Measurements from ENCODE around the gene PLK2.

PLK2 gene

DNA sequence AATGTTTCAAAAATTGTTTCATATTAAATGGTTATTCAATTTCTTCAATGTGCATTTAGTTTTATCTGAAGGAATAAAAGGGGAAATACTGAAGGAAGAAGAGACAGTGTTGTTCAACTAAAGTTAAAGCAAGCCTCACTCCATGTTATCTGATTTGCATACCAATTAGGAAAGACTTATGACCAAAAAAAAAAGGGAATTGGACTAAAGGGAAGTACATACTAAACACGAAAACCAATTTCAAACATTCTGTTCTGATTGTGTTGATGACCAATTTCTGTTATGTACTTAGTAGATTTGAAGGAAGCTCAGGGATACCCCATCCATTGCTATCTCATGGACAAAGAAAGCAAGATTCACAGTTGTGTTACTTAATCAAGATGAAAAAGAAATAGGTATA is 26.4 kb upstream of the PLK2 start:
- Histone ChIP-seq H3K4me3 (ENCODE audit: low read length) (no peak overlapping the region), H3K4me1 (ENCODE audit: low read length) (peaks cover 21% of the 10 kb centered on the region), H4K20me1 (ENCODE audit: insufficient read depth, low read length) (no peaks in the 10 kb centered on the region), H3K9me3 (ENCODE audit: insufficient read depth, low read length) (no peaks in the 10 kb centered on the region), H3K36me3 (replicated peaks; ENCODE audit: low read depth, low read length) (no peaks in the 10 kb centered on the region), H3K27me3 (ENCODE audit: low read depth, low read length) (no peaks in the 10 kb centered on the region), H3K4me2 (ENCODE audit: low read length) (no peak overlapping the region), H3K27ac (ENCODE audit: low read length) (no peak overlapping the region), H3K9ac (ENCODE audit: low read length) (no peak overlapping the region), H3K79me2 (ENCODE audit: low read length) (no peaks in the 10 kb centered on the region), H2AFZ (ENCODE audit: low read depth, low read length) (no peak overlapping the region)
- TF ChIP-seq, protein P1, sequence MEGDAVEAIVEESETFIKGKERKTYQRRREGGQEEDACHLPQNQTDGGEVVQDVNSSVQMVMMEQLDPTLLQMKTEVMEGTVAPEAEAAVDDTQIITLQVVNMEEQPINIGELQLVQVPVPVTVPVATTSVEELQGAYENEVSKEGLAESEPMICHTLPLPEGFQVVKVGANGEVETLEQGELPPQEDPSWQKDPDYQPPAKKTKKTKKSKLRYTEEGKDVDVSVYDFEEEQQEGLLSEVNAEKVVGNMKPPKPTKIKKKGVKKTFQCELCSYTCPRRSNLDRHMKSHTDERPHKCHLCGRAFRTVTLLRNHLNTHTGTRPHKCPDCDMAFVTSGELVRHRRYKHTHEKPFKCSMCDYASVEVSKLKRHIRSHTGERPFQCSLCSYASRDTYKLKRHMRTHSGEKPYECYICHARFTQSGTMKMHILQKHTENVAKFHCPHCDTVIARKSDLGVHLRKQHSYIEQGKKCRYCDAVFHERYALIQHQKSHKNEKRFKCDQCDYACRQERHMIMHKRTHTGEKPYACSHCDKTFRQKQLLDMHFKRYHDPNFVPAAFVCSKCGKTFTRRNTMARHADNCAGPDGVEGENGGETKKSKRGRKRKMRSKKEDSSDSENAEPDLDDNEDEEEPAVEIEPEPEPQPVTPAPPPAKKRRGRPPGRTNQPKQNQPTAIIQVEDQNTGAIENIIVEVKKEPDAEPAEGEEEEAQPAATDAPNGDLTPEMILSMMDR (IDR thresholded peaks at IDR 0.05; ENCODE audit: low read depth, low read length) = no peak
- TF ChIP-seq EZH2phosphoT487 (IDR thresholded peaks at IDR 0.05; ENCODE audit: low read depth) = no peak

GRCh38 chr5:58484505-58484904 is 24.6 kb upstream of the PLK2 start:
- Histone ChIP-seq H3K9me3 (ENCODE audit: insufficient read depth, low read length) (no peaks in the 10 kb centered on the region), H3K36me3 (replicated peaks; ENCODE audit: low read depth, low read length) (no peaks in the 10 kb centered on the region), H3K27ac (ENCODE audit: low read length) (no peak overlapping the region), H2AFZ (ENCODE audit: low read depth, low read length) (no peak overlapping the region), H3K79me2 (ENCODE audit: low read length) (no peaks in the 10 kb centered on the region), H4K20me1 (ENCODE audit: insufficient read depth, low read length) (no peaks in the 10 kb centered on the region), H3K4me2 (ENCODE audit: low read length) (no peak overlapping the region), H3K27me3 (ENCODE audit: low read depth, low read length) (no peaks in the 10 kb centered on the region), H3K4me1 (ENCODE audit: low read length) (peaks cover 6% of the 10 kb centered on the region), H3K9ac (ENCODE audit: low read length) (no peak overlapping the region), H3K4me3 (ENCODE audit: low read length) (no peak overlapping the region)
- TF ChIP-seq, protein P1 (IDR thresholded peaks at IDR 0.05; ENCODE audit: low read depth, low read length) = no peak
- no peak for TF ChIP-seq EZH2phosphoT487 (IDR thresholded peaks at IDR 0.05; ENCODE audit: low read depth)

DNA sequence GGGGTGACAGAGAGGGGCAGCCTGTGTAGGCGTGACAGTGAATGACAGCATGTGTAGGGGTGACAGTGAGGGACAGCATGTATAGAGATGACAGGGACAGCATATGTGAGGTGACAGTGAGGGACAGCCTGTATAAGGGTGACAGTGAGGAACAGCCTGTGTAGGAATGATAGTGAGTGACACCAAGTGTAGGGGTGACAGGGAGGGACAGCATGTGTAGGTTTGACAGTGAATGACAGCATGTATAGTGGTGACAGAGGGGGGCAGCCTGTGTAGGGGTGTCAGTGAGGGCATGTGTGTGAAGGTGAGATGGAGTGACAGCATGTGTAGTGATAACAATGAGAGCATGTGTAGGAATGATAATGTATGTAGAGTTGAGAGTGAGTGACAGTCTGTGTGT is 22.6 kb upstream of the PLK2 start:
- Histone ChIP-seq H3K4me3 (ENCODE audit: low read length) (no peak overlapping the region), H3K27ac (ENCODE audit: low read length) (no peak overlapping the region)

GRCh38 chr5:58481828-58482227 is 21.9 kb upstream of the PLK2 start:
- Histone ChIP-seq H3K4me3 (ENCODE audit: low read length) (no peak overlapping the region), H3K4me1 (ENCODE audit: low read length) (peaks cover 6% of the 10 kb centered on the region), H3K36me3 (replicated peaks; ENCODE audit: low read depth, low read length) (no peaks in the 10 kb centered on the region), H4K20me1 (ENCODE audit: insufficient read depth, low read length) (no peaks in the 10 kb centered on the region), H3K27ac (ENCODE audit: low read length) (no peak overlapping the region), H3K4me2 (ENCODE audit: low read length) (no peak overlapping the region), H3K9me3 (ENCODE audit: insufficient read depth, low read length) (no peaks in the 10 kb centered on the region), H3K9ac (ENCODE audit: low read length) (no peak overlapping the region), H2AFZ (ENCODE audit: low read depth, low read length) (no peak overlapping the region), H3K27me3 (ENCODE audit: low read depth, low read length) (no peaks in the 10 kb centered on the region), H3K79me2 (ENCODE audit: low read length) (no peaks in the 10 kb centered on the region)
- no peak for TF ChIP-seq EZH2phosphoT487 (IDR thresholded peaks at IDR 0.05; ENCODE audit: low read depth)
- TF ChIP-seq, protein P1 (IDR thresholded peaks at IDR 0.05; ENCODE audit: low read depth, low read length) = no peak

More for the DNA sequence above, 22.6 kb upstream of the PLK2 start:
- no peak overlapping the region for H2AFZ ChIP-seq (ENCODE audit: low read depth, low read length)
- H4K20me1 ChIP-seq (ENCODE audit: insufficient read depth, low read length) = no peaks in the 10 kb centered on the region
- H3K9me3 ChIP-seq (ENCODE audit: insufficient read depth, low read length) = no peaks in the 10 kb centered on the region
- no peak overlapping the region for H3K9ac ChIP-seq (ENCODE audit: low read length)
- H3K36me3 ChIP-seq (replicated peaks; ENCODE audit: low read depth, low read length) = no peaks in the 10 kb centered on the region
- no peaks in the 10 kb centered on the region for H3K79me2 ChIP-seq (ENCODE audit: low read length)
- TF ChIP-seq EZH2phosphoT487 (IDR thresholded peaks at IDR 0.05; ENCODE audit: low read depth) = no peak
- TF ChIP-seq, protein P1 (IDR thresholded peaks at IDR 0.05; ENCODE audit: low read depth, low read length) = no peak
- peaks cover 6% of the 10 kb centered on the region for H3K4me1 ChIP-seq (ENCODE audit: low read length)
- H3K27me3 ChIP-seq (ENCODE audit: low read depth, low read length) = no peaks in the 10 kb centered on the region
- no peak overlapping the region for H3K4me2 ChIP-seq (ENCODE audit: low read length)
